Measurements from ENCODE around the gene TLR2.

DNA sequence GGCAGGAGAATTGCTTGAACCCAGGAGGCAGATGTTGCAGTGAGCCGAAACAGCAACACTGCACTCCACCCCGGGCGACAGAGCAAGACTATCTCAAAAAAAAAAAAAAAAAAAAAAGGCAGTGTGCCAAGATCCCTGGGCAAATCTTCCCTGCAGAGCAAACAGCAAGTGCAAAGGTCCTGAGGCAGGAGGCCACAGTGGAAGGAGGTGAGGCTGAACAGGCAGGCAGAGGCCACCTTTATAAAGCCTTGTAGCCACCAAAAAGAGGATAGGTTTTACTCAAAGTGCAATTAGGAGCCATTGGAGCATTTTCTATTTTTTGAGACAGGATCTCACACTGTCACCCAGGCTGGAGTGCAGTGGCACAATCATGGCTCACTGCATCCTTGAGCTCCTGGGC, 45.1 kb upstream of the TLR2 start:
- TF ChIP-seq EP300 (IDR thresholded peaks at IDR 0.05) (no peak), POLR2A (IDR thresholded peaks at IDR 0.05) (no peak)

All from suprapubic skin (tissue), 2 donors.